AG04449 (cell line): Measurements from ENCODE around the gene ANO8.

ENCODE experiments used
- CTCF ChIA-PET: fragments of 350-600 bp; formaldehyde crosslinking; extraction: SDS; loops from one replicate; lab custom pipeline; 2021; ENCODE audit warnings: antibody characterized with exemption; lab: Yijun Ruan, JAX
- POLR2A ChIA-PET: fragments of 400-600, 350-600 bp; formaldehyde crosslinking; extraction: SDS; loops from one replicate; lab custom pipeline; 2020; ENCODE audit warnings: antibody characterized with exemption, inconsistent platforms; lab: Yijun Ruan, JAX
- DNase-seq: peaks from one replicate; pipeline ENCODE4 v3.0.0-alpha.2; 2010; ENCODE audit warnings: low read depth, low spot score
- H3K4me3 ChIP-seq: 2 replicates; pipeline ENCODE4 v1.5.1; 2011; ENCODE audit warnings: low read depth, mild to moderate bottlenecking, control low read depth, low read length
- TF ChIP-seq, protein P1 (sequence below): IDR thresholded peaks from one replicate; pipeline ENCODE4 v1.5.1; 2011; ENCODE audit warnings: mild to moderate bottlenecking, moderate library complexity, low read length, control low read depth, inconsistent platforms; ENCODE audit not compliant: insufficient read depth; ENCODE audit errors: missing control alignments

Gene ANO8

GRCh38 chr19:17336872-17337674, 2.4 kb upstream of the ANO8 start, which contains the start of gene GTPBP3:
GTPBP3 (plus strand) TSS chr19:17337553; CDS start chr19:17337612, 59 bp downstream.
- POLR2A ChIA-PET: no interaction called here
- peak within 1 kb of the TSS; percentile 86 for H3K4me3 ChIP-seq
- TF ChIP-seq, protein P1, sequence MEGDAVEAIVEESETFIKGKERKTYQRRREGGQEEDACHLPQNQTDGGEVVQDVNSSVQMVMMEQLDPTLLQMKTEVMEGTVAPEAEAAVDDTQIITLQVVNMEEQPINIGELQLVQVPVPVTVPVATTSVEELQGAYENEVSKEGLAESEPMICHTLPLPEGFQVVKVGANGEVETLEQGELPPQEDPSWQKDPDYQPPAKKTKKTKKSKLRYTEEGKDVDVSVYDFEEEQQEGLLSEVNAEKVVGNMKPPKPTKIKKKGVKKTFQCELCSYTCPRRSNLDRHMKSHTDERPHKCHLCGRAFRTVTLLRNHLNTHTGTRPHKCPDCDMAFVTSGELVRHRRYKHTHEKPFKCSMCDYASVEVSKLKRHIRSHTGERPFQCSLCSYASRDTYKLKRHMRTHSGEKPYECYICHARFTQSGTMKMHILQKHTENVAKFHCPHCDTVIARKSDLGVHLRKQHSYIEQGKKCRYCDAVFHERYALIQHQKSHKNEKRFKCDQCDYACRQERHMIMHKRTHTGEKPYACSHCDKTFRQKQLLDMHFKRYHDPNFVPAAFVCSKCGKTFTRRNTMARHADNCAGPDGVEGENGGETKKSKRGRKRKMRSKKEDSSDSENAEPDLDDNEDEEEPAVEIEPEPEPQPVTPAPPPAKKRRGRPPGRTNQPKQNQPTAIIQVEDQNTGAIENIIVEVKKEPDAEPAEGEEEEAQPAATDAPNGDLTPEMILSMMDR: no peak
- DNase-seq: peak; percentile 91
- CTCF ChIA-PET: interaction anchor here (1.3 to 2.0 kb wide), 4 partner anchors 8 to 52 kb away, joined by 4 to 12 read pairs (median 5); no protein-coding TSS in a partner anchor

DNA sequence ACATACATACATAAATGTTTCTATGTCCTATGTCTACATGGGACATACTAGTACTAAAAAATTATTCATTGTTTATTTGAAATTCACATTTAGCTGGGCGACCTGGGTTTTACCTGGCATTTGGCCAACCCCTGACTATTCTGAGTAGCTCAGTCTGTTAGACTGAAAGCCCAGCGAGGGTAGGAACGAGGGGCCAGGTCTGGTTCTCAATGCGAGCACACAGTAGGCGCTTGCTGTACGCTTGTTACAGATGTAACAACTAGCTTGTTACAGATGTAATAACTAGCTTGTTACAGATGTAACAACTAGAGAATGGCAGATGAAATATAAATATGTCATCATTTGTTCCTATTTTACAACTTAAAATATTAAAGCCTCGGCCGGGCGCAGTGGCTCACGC, 920 bp upstream of the ANO8 start:
- DNase-seq: no peak
- TF ChIP-seq, protein P1: no peak
- ChIA-PET POLR2A (interaction anchor here (1.1 to 1.4 kb wide), 2 partner anchors 26 to 84 kb away, joined by 4 read pairs; partner anchors contain the start of genes DDA1 and MVB12A), CTCF (interaction anchor here (1.3 to 2.0 kb wide), 9 partner anchors 10 to 130 kb away, joined by 4 to 12 read pairs (median 5); partner anchors contain the start of gene MRPL34)
- no peak overlapping the region for H3K4me3 ChIP-seq

DNA sequence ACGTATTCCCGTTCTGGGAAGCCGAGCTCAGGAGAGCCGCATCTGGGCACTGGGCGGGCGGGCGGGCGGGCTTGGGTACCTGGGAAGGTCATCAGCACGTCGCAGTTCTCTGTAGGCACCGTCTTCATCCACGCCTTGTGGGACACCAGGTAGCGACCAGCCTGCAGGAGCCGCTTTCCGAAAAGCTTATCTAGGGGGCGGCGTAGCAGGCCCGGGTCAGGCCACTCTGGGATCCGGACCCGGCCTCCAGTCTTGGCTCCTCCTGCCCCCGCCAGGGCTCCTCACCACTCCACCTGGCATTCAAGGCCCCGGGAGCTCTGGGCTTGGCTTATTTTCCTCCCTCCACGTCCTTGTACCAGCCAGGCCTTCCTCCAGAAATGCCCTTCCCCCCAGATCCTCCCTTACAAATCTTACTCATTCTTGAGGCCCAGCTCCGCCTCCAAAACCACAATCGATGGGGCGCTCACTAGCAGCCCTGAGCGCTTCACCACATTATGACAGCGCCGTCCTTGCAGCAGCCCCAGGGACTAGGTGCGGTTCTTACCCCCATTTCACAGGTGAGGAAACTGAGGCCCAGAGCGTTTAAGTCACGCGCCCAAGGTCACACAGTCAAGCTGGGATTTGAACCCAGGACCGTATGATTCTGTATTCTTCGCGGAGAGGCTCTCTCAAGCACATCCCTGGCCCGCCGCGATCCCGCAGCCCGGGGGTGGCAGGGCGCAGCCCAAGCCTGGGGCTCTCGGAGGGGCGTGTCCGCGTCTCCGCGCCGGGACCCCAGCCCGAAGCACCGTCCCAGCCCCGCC, 843 bp downstream of the ANO8 start:
- ChIA-PET CTCF (interaction anchor here (0.9 to 1.6 kb wide), 7 partner anchors 8 to 74 kb away, joined by 3 to 7 read pairs (median 4); partner anchors contain the start of gene MRPL34), POLR2A (interaction anchor here (0.8 to 1.4 kb wide), 4 partner anchors 8 to 86 kb away, joined by 3 to 4 read pairs (median 4); partner anchors contain the start of gene MVB12A)
- TF ChIP-seq, protein P1: no peak

DNA sequence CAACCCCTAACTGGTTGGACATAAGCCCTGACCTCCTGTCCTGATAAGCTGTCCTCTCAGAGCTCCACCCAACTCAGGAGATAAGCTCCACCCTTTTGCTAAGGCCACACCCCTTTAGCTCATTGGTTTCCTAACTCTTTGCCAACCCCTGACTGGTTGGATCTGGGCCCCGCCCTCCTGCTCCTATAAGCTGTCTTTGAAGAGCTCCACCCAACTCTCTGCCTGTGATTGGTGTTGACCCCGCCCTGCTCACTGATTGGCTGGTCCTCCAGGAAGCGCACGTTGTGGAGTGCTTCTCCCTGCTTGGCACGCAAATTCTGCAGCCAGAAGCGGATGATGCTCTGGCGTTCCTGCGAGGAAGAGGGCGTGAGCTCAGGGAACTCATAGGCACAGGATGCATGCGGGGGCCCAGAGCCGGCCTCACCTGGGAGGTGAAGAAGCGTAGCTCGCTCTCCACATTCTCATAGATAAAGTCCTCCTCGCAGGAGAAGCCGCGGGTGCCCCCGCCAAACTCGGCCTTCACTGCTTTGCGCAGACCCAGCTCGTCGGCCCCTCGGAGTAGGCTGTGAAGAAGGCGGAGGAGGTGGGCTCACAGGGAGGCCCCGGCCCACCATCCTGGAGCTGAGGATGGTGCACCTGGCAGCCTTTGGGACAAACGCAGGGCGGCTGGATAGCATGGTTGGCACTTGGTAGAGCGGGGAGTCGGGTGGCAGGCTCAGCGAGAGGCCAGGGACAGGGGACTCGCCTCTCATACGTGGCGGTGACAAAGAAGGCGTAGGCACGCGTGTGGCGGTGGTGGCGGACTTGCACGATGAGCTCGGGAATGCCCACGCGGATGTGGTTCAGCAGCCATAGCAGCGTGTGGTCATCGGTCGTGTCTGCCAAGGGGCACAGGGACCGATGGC, 1.7 kb downstream of the ANO8 start:
- ChIA-PET POLR2A (interaction anchor here (0.8 to 1.4 kb wide), 2 partner anchors 24 to 86 kb away, joined by 3 to 4 read pairs; no protein-coding TSS in a partner anchor), CTCF (interaction anchor here (0.9 to 2.5 kb wide), 10 partner anchors 9 to 134 kb away, joined by 3 to 11 read pairs (median 4); partner anchors contain the start of gene MRPL34)
- no peak overlapping the region for H3K4me3 ChIP-seq
- DNase-seq: no peak
- TF ChIP-seq, protein P1: no peak

More for the DNA sequence above, 843 bp downstream of the ANO8 start:
- H3K4me3 ChIP-seq: peak overlapping the region; percentile 71
- DNase-seq: no peak

DNA sequence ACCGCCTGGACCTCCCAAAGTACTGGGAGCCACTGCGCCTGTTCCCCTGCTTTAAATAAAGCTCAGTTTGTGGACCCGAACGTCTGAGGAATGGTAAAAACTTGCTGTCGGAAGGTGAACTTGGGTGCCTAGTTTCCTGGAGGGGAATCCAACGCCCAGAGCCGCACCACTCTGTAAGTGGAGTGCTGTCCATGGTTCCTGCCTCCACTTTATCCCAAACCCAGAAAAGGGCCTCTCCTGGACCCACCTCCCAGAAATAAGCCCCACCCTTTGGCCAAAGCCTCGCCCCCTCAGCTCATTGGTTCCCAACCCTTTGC, 2.3 kb downstream of the ANO8 start:
- TF ChIP-seq, protein P1: no peak
- no peak overlapping the region for H3K4me3 ChIP-seq
- POLR2A ChIA-PET: no interaction called here
- no peak for DNase-seq
- CTCF ChIA-PET: interaction anchor here (1.3 to 2.5 kb wide), 3 partner anchors 54 to 135 kb away, joined by 4 to 11 read pairs (median 6); no protein-coding TSS in a partner anchor
